Keratinocyte (primary cell): ENCODE results near the gene LSP1.

Experiments
- CTCF ChIP-seq, 3 experiments: IDR thresholded peaks in 1 of 3; conservative IDR thresholded peaks in 1 of 3; optimal IDR thresholded peaks in 1 of 3; 2 replicates in 2 of 3; 3 replicates in 1 of 3; pipeline versions ENCODE3 to v1.5.1; 2011; ENCODE audit warnings: low read length in 3 of 3, mild to moderate bottlenecking in 3 of 3, moderate library complexity in 2 of 3, control low read depth in 1 of 3, inconsistent platforms in 1 of 3; ENCODE audit not compliant: insufficient read depth in 2 of 3; ENCODE audit errors: extremely low read depth in 1 of 3
- EZH2 ChIP-seq: IDR thresholded peaks from one replicate; pipeline ENCODE4 v1.6.1; 2012; ENCODE audit warnings: inconsistent platforms, mild to moderate bottlenecking, low read length, moderate library complexity

GRCh38 chr11:1921574-1922141 is 68.8 kb downstream of the LSP1 start:
- TF ChIP-seq EZH2, result no peak
- TF ChIP-seq CTCF (optimal IDR thresholded peaks at IDR 0.05 in 1 of 3, IDR thresholded peaks at IDR 0.05 in 1 of 3, conservative IDR thresholded peaks at IDR 0.05 in 1 of 3; ENCODE audit: extremely low read depth in 1 of 3, insufficient read depth in 2 of 3, low read length in 3 of 3), result no peak
